ENCODE results near the gene DEF6. TPM values are rescaled to one million over a fixed set of nuclear protein-coding genes. Genes with fewer than 3 reads are reported as not detected.

DEF6 gene
- total RNA-seq, 1 donor from 2014 or later = 2.2 TPM

DNA sequence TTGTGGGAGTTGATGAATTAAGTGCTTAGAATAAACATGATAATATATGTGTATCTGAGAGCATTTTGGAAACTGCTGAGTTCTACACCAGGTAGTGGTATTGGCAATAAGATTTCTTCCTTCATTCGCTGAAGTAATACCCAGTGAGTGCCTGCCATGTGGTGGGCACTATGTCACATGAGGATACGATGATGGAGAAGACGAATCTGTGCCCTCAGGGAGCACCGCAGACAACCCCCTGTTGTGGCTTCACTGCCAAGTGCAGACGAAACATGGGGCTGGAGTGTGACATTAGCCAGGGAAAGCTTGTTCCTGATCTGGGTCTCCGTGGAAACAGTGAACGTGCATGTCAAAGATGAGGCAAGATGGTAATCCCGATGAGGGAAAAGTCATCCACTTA is 30.2 kb upstream of the DEF6 start:
- no peak overlapping the region for H2AFZ ChIP-seq (ENCODE audit: low read depth, low read length)
- H3K4me1 Mint-ChIP-seq (ENCODE audit: low read depth, unreplicated experiment) = peaks cover 8% of the 10 kb centered on the region
- H3K4me3 Mint-ChIP-seq (ENCODE audit: unreplicated experiment) = peak overlapping the region; percentile 27
- H3K79me2 ChIP-seq (ENCODE audit: insufficient read depth, low read length) = peaks cover 8% of the 10 kb centered on the region
- no peak for TF ChIP-seq EZH2 (IDR thresholded peaks at IDR 0.05; ENCODE audit: insufficient read depth, low read length)
- TF ChIP-seq, protein P1, sequence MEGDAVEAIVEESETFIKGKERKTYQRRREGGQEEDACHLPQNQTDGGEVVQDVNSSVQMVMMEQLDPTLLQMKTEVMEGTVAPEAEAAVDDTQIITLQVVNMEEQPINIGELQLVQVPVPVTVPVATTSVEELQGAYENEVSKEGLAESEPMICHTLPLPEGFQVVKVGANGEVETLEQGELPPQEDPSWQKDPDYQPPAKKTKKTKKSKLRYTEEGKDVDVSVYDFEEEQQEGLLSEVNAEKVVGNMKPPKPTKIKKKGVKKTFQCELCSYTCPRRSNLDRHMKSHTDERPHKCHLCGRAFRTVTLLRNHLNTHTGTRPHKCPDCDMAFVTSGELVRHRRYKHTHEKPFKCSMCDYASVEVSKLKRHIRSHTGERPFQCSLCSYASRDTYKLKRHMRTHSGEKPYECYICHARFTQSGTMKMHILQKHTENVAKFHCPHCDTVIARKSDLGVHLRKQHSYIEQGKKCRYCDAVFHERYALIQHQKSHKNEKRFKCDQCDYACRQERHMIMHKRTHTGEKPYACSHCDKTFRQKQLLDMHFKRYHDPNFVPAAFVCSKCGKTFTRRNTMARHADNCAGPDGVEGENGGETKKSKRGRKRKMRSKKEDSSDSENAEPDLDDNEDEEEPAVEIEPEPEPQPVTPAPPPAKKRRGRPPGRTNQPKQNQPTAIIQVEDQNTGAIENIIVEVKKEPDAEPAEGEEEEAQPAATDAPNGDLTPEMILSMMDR (IDR thresholded peaks at IDR 0.05; ENCODE audit: insufficient read depth, low read depth, low read length) = no peak
- no peak overlapping the region for H3K4me3 ChIP-seq (ENCODE audit: insufficient read depth, low read depth, low read length)
- H3K27me3 Mint-ChIP-seq (ENCODE audit: low read depth, unreplicated experiment) = peaks cover 2% of the 10 kb centered on the region
- no peak overlapping the region for H3K27ac ChIP-seq (ENCODE audit: low read depth, low read length)
- DNase-seq (ENCODE audit: low read depth) = no peak
- no peak overlapping the region for H3K4me2 ChIP-seq (ENCODE audit: low read length)
- no peaks in the 10 kb centered on the region for H3K36me3 Mint-ChIP-seq (ENCODE audit: low read depth, unreplicated experiment)
- peaks cover 8% of the 10 kb centered on the region for H4K20me1 ChIP-seq (ENCODE audit: insufficient read depth, low read length)
- no peak overlapping the region for H3K9ac ChIP-seq (ENCODE audit: low read length)
- H3K36me3 ChIP-seq (ENCODE audit: insufficient read depth, low read length) = no peaks in the 10 kb centered on the region
- no peaks in the 10 kb centered on the region for H3K9me3 ChIP-seq (ENCODE audit: insufficient read depth, low read depth, low read length)
- H3K27ac Mint-ChIP-seq (ENCODE audit: unreplicated experiment) = no peak overlapping the region
- no peak for FAIRE-seq
- peaks cover 6% of the 10 kb centered on the region for H3K4me1 ChIP-seq (ENCODE audit: insufficient read depth, low read length)
- H3K9me3 Mint-ChIP-seq (ENCODE audit: unreplicated experiment) = no peaks in the 10 kb centered on the region
- H3K27me3 ChIP-seq (ENCODE audit: insufficient read depth, low read length) = no peaks in the 10 kb centered on the region

DNA sequence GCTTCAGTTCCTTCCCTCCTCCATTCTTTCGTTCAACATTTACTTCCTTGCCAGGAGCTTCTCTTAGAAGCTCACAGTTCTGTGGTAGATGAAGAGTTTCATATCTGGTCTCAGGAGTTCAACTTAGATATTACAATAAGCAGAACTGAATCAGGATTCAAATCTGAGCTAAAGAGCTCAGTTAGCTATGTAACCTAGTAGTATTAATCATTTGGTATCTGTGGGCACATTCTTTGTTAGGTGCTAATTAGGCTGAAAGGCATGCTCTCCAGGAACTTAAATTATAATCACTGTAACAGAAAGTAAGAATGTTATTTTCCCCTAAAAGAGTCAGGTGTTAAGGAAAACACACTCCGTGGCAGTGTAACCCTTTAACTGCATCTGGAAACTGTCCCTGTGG is 29.7 kb upstream of the DEF6 start:
- peaks cover 8% of the 10 kb centered on the region for H3K79me2 ChIP-seq (ENCODE audit: insufficient read depth, low read length)
- no peaks in the 10 kb centered on the region for H3K36me3 Mint-ChIP-seq (ENCODE audit: low read depth, unreplicated experiment)
- H2AFZ ChIP-seq (ENCODE audit: low read depth, low read length) = no peak overlapping the region
- no peaks in the 10 kb centered on the region for H3K9me3 ChIP-seq (ENCODE audit: insufficient read depth, low read depth, low read length)
- H3K4me1 ChIP-seq (ENCODE audit: insufficient read depth, low read length) = peaks cover 1% of the 10 kb centered on the region
- H3K9me3 Mint-ChIP-seq (ENCODE audit: unreplicated experiment) = no peaks in the 10 kb centered on the region
- H3K9ac ChIP-seq (ENCODE audit: low read length) = no peak overlapping the region
- H3K4me3 Mint-ChIP-seq (ENCODE audit: unreplicated experiment) = no peak overlapping the region
- TF ChIP-seq, protein P1 (IDR thresholded peaks at IDR 0.05; ENCODE audit: insufficient read depth, low read depth, low read length) = no peak
- no peak for TF ChIP-seq EZH2 (IDR thresholded peaks at IDR 0.05; ENCODE audit: insufficient read depth, low read length)
- peaks cover 8% of the 10 kb centered on the region for H4K20me1 ChIP-seq (ENCODE audit: insufficient read depth, low read length)
- peaks cover 2% of the 10 kb centered on the region for H3K27me3 Mint-ChIP-seq (ENCODE audit: low read depth, unreplicated experiment)
- no peak overlapping the region for H3K27ac ChIP-seq (ENCODE audit: low read depth, low read length)
- peaks cover 3% of the 10 kb centered on the region for H3K4me1 Mint-ChIP-seq (ENCODE audit: low read depth, unreplicated experiment)
- no peak overlapping the region for H3K4me2 ChIP-seq (ENCODE audit: low read length)
- FAIRE-seq (no peak), DNase-seq (ENCODE audit: low read depth) (no peak)
- H3K27ac Mint-ChIP-seq (ENCODE audit: unreplicated experiment) = no peak overlapping the region
- no peaks in the 10 kb centered on the region for H3K36me3 ChIP-seq (ENCODE audit: insufficient read depth, low read length)
- no peak overlapping the region for H3K4me3 ChIP-seq (ENCODE audit: insufficient read depth, low read depth, low read length)
- no peaks in the 10 kb centered on the region for H3K27me3 ChIP-seq (ENCODE audit: insufficient read depth, low read length)

DNA sequence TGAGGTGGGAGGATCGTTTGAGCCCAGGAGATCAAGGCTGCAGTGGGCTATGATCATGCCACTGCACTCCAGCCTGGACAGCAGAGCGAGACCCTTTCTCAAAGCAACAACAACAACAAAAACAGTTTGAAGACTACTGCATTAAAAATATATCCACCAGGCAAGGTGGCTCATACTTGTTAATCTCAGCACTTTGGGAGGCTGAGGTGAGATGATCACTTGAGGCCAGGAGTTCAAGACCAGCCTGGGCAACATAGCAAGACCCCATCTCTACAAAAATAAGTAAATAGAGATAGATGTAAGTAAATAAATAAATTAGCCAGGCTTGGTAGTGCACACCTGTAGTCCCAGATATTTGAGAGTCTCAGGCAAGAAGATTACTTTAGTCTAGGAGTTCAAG is 25.6 kb upstream of the DEF6 start:
- Histone ChIP-seq H3K9me3 (ENCODE audit: insufficient read depth, low read depth, low read length) (no peaks in the 10 kb centered on the region), H3K4me2 (ENCODE audit: low read length) (no peak overlapping the region), H3K79me2 (ENCODE audit: insufficient read depth, low read length) (no peaks in the 10 kb centered on the region), H3K27me3 (ENCODE audit: insufficient read depth, low read length) (no peaks in the 10 kb centered on the region), H3K9ac (ENCODE audit: low read length) (no peak overlapping the region), H2AFZ (ENCODE audit: low read depth, low read length) (no peak overlapping the region), H3K4me1 (ENCODE audit: insufficient read depth, low read length) (peaks cover 10% of the 10 kb centered on the region), H4K20me1 (ENCODE audit: insufficient read depth, low read length) (peaks cover 14% of the 10 kb centered on the region), H3K27ac (ENCODE audit: low read depth, low read length) (no peak overlapping the region), H3K4me3 (ENCODE audit: insufficient read depth, low read depth, low read length) (no peak overlapping the region), H3K36me3 (ENCODE audit: insufficient read depth, low read length) (no peaks in the 10 kb centered on the region)
- FAIRE-seq (no peak), DNase-seq (ENCODE audit: low read depth) (no peak)
- peaks cover 2% of the 10 kb centered on the region for H3K27me3 Mint-ChIP-seq (ENCODE audit: low read depth, unreplicated experiment)
- H3K27ac Mint-ChIP-seq (ENCODE audit: unreplicated experiment) = no peak overlapping the region
- TF ChIP-seq EZH2 (IDR thresholded peaks at IDR 0.05; ENCODE audit: insufficient read depth, low read length) = no peak
- TF ChIP-seq, protein P1 (IDR thresholded peaks at IDR 0.05; ENCODE audit: insufficient read depth, low read depth, low read length) = no peak
- H3K4me1 Mint-ChIP-seq (ENCODE audit: low read depth, unreplicated experiment) = no peaks in the 10 kb centered on the region
- no peak overlapping the region for H3K4me3 Mint-ChIP-seq (ENCODE audit: unreplicated experiment)
- H3K36me3 Mint-ChIP-seq (ENCODE audit: low read depth, unreplicated experiment) = no peaks in the 10 kb centered on the region
- H3K9me3 Mint-ChIP-seq (ENCODE audit: unreplicated experiment) = no peaks in the 10 kb centered on the region
